ENCODE data around the gene MTMR12. TPM values are rescaled to one million over a fixed set of nuclear protein-coding genes. Genes with fewer than 3 reads are reported as not detected.

Gene MTMR12
- total and polyA plus RNA-seq, 2 of the 8 experiments (the other 6 are each of a cell fraction or from before 2014, with no cell fraction given): 19.1 to 59.3 TPM

- Histone ChIP-seq H3K14ac (ENCODE audit: insufficient read length) (no peak overlapping the region), H3K79me1 (ENCODE audit: low read depth, low read length) (no peaks in the 10 kb centered on the region), H2BK15ac (ENCODE audit: low read length) (no peak overlapping the region), H3K18ac (ENCODE audit: extremely low read depth, low read length) (no peak overlapping the region; the same call in 1 of the 2 replicates), H3K4me2 (ENCODE audit: insufficient read depth in 1 of 2, low read depth in 2 of 2, low read length in 2 of 2) (no peak overlapping the region), H2AFZ (ENCODE audit: low read length) (no peak overlapping the region; the same call in 1 of the 2 replicates), H3K4ac (replicated peaks; ENCODE audit: insufficient read length, low read depth, low read length) (no peak overlapping the region), H3K36me3 (ENCODE audit: control insufficient read depth in 2 of 4, insufficient read depth in 4 of 4, low read length in 3 of 4) (no peaks in the 10 kb centered on the region), H2BK120ac (replicated peaks; ENCODE audit: low read depth, low read length) (no peak overlapping the region), H4K8ac (ENCODE audit: extremely low read depth, insufficient read depth, low read length) (peak overlapping the region; percentile 46; the same call in 1 of the 2 replicates), H3K79me2 (ENCODE audit: control insufficient read depth in 1 of 2, insufficient read depth in 2 of 2, low read length in 2 of 2) (no peaks in the 10 kb centered on the region), H3K9me3 (ENCODE audit: insufficient read depth in 2 of 2, low read depth in 1 of 2, low read length in 1 of 2) (peaks cover 0 to 4% of the 10 kb centered on the region in 2 experiments; a peak in 1 of 4 replicates), H2BK20ac (ENCODE audit: low read length) (no peak overlapping the region), H4K5ac (ENCODE audit: insufficient read length, low read depth, low read length) (no peak overlapping the region), H3K4me3 (ENCODE audit: extremely low read depth in 1 of 4, insufficient read depth in 2 of 4, low read depth in 3 of 4, low read length in 4 of 4) (no peak overlapping the region), H4K20me1 (replicated peaks in 1 of 2; ENCODE audit: control insufficient read depth in 1 of 2, insufficient read depth in 2 of 2, low read length in 2 of 2) (no peaks in the 10 kb centered on the region), H3K23me2 (ENCODE audit: low read depth, low read length) (no peaks in the 10 kb centered on the region), H2BK5ac (ENCODE audit: low read depth, low read length) (no peak overlapping the region), H3K9ac (replicated peaks in 1 of 4; ENCODE audit: extremely low read depth in 1 of 4, low read depth in 3 of 4, low read length in 3 of 4) (no peak overlapping the region), H3K23ac (ENCODE audit: insufficient read length) (no peak overlapping the region), H2AK5ac (ENCODE audit: low read depth, low read length) (no peak overlapping the region), H3K27me3 (replicated peaks in 1 of 4; ENCODE audit: control insufficient read depth in 3 of 4, extremely low read depth in 1 of 4, insufficient read depth in 3 of 4, low read length in 3 of 4) (no peaks in the 10 kb centered on the region), H2BK12ac (ENCODE audit: low read depth, low read length) (no peak overlapping the region), H3K4me1 (replicated peaks in 1 of 4; ENCODE audit: control insufficient read depth in 3 of 4, insufficient read depth in 4 of 4, low read length in 3 of 4) (peaks cover 0 to 4% (median 0%) of the 10 kb centered on the region in 4 experiments; a peak in 1 of 7 replicates), H3K27ac (ENCODE audit: low read depth, low read length) (no peak overlapping the region), H3K56ac (replicated peaks; ENCODE audit: insufficient read length, low read depth, low read length) (no peak overlapping the region), H4K91ac (replicated peaks; ENCODE audit: insufficient read length, low read length) (no peak overlapping the region)
- DNase-seq (ENCODE audit: low read depth in 1 of 2, low spot score in 2 of 2): peak in 1 of 2 experiments; percentile 65
- CTCF ChIA-PET (ENCODE audit: partially characterized antibody): interaction anchor here (0.6 to 1.7 kb wide), 7 partner anchors 24 to 196 kb away, joined by 3 to 6 read pairs (median 3); no protein-coding TSS in a partner anchor
- POLR2A ChIA-PET (ENCODE audit: partially characterized antibody): no interaction called here
- WGBS, 2 experiments (ENCODE audit: extremely low coverage in 1 of 2, insufficient coverage in 1 of 2, insufficient read length in 1 of 2, insufficient replicate concordance in 2 of 2, low coverage in 1 of 2, low lambda C conversion rate in 2 of 2, missing lambda C conversion rate in 1 of 2): 76% methylated on average over 8 of the region's 8 CpGs; no CpG with 5 or more reads in 1 of the 2 experiments
- no peak for FAIRE-seq
- TF ChIP-seq USF2 (IDR thresholded peaks at IDR 0.05; ENCODE audit: low read length): no peak
- TF ChIP-seq RNF2 (IDR thresholded peaks at IDR 0.05; ENCODE audit: borderline replicate concordance, low read depth, low read length, missing control alignments, poor library complexity, severe bottlenecking): no peak
- TF ChIP-seq NANOG (IDR thresholded peaks at IDR 0.05; ENCODE audit: insufficient read depth, low read depth, low read length, poor library complexity, severe bottlenecking): no peak
- no peak for TF ChIP-seq JUN (IDR thresholded peaks at IDR 0.05; ENCODE audit: low read depth, low read length)
- no peak for TF ChIP-seq EP300 (IDR thresholded peaks at IDR 0.05; ENCODE audit: borderline replicate concordance in 1 of 2, low read depth in 2 of 2, low read length in 2 of 2)
- TF ChIP-seq EZH2 (IDR thresholded peaks at IDR 0.05; ENCODE audit: low read depth, low read length, severe bottlenecking): no peak
- TF ChIP-seq CEBPB (IDR thresholded peaks at IDR 0.05; ENCODE audit: low read depth, low read length): no peak
- TF ChIP-seq YY1 (IDR thresholded peaks at IDR 0.05; ENCODE audit: low read depth, low read length): no peak
- TF ChIP-seq CTCF (IDR thresholded peaks at IDR 0.05; ENCODE audit: control extremely low read depth in 1 of 3, insufficient read depth in 1 of 3, low read depth in 1 of 3, low read length in 3 of 3): peak; percentile 43 to 54 (median 49)
Measured at GRCh38 chr5:32323741-32324140, 11.0 kb upstream of the MTMR12 start.

Measured in H1 (cell line).